ENCODE measurements around the gene EIF4A2. TPM values are rescaled to one million over a fixed set of nuclear protein-coding genes. Genes with fewer than 3 reads are reported as not detected.

The EIF4A2 gene
- total and polyA plus RNA-seq, 2 of the 13 experiments (the other 11 are each of a cell fraction or from before 2014, with no cell fraction given), result 480 to 596 TPM

- TF ChIP-seq ZNF430 (CRISPR knock-in tag; IDR thresholded peaks at IDR 0.05) (no peak), AGO2 (optimal IDR thresholded peaks at IDR 0.05; ENCODE audit: low read depth, low read length) (peak; percentile 43), GZF1 (CRISPR knock-in tag; IDR thresholded peaks at IDR 0.05) (peak; percentile 4; the same call in 1 of the 2 replicates), UBTF (CRISPR knock-in tag; IDR thresholded peaks at IDR 0.05) (peak; percentile 47; the same call in 1 of the 2 replicates), SRSF1 (optimal IDR thresholded peaks at IDR 0.05; ENCODE audit: low read depth, low read length) (no peak), ESRRA (CRISPR knock-in tag; IDR thresholded peaks at IDR 0.05; ENCODE audit: low read depth) (no peak), MTA1 (CRISPR knock-in tag; IDR thresholded peaks at IDR 0.05; ENCODE audit: borderline replicate concordance) (0 out of 2 replicates have a peak, but pooled peaks have one; percentile 4), EED (CRISPR knock-in tag; IDR thresholded peaks at IDR 0.05) (no peak), MAX (IDR thresholded peaks at IDR 0.05) (peak; percentile 25; the same call in 1 of the 2 replicates), RBFOX2 (IDR thresholded peaks at IDR 0.05; ENCODE audit: low read depth, low read length) (no peak), U2AF2 (IDR thresholded peaks at IDR 0.05; ENCODE audit: low read depth, low read length) (no peak), FLYWCH1 (CRISPR knock-in tag; IDR thresholded peaks at IDR 0.05) (no peak), IRF2 (CRISPR knock-in tag; IDR thresholded peaks at IDR 0.05) (0 out of 2 replicates have a peak, but pooled peaks have one; percentile 22), RORA (CRISPR knock-in tag; IDR thresholded peaks at IDR 0.05) (no peak), ZMAT3 (CRISPR knock-in tag; conservative IDR thresholded peaks at IDR 0.05) (0 out of 2 replicates have a peak, but pooled peaks have one; percentile 29), SNAPC5 (CRISPR knock-in tag; IDR thresholded peaks at IDR 0.05; ENCODE audit: borderline replicate concordance) (no peak), ERF (CRISPR knock-in tag; IDR thresholded peaks at IDR 0.05) (peak; percentile 53; the same call in 1 of the 2 replicates), ZNF782 (CRISPR knock-in tag; IDR thresholded peaks at IDR 0.05; ENCODE audit: borderline replicate concordance) (no peak), TRAFD1 (CRISPR knock-in tag; IDR thresholded peaks at IDR 0.05; ENCODE audit: borderline replicate concordance) (no peak), ZNF687 (CRISPR knock-in tag; IDR thresholded peaks at IDR 0.05) (peak; percentile 69)
Measured at GRCh38 chr3:186825294-186825821, 42.0 kb downstream of the EIF4A2 start (continued).
